Large intestine (tissue), 12 donors: ENCODE results near the gene GPR89B. TPM values are rescaled to one million over a fixed set of nuclear protein-coding genes. Genes with fewer than 3 reads are reported as not detected.
"Not testable (repeated sequence)": the region's sequence is repeated elsewhere in the genome, so short reads cannot be mapped to it uniquely, and the experiment has no call there.

Experiments
- DNase-seq, 2 donors: peaks; one replicate each; pipeline versions ENCODE4 v3.0.0 to v3.0.0-alpha.2; 2013
- H3K27ac ChIP-seq: one replicate; pipeline ENCODE4 v1.5.1; 2013; ENCODE audit warnings: low read length
- H3K27me3 ChIP-seq: 2 replicates; pipeline ENCODE4 v1.6.1; 2013; ENCODE audit warnings: low read length; ENCODE audit not compliant: control insufficient read depth, insufficient read depth
- H3K36me3 ChIP-seq: 2 replicates; pipeline ENCODE4 v1.6.1; 2013; ENCODE audit warnings: low read length; ENCODE audit not compliant: control insufficient read depth, insufficient read depth
- H3K4me1 ChIP-seq: one replicate; pipeline ENCODE4 v1.6.1; 2013; ENCODE audit warnings: low read length; ENCODE audit not compliant: control insufficient read depth, insufficient read depth
- H3K4me3 ChIP-seq: one replicate; pipeline ENCODE4 v1.5.1; 2013; ENCODE audit warnings: low read length
- H3K9me3 ChIP-seq: one replicate; pipeline ENCODE4 v1.6.1; 2013; ENCODE audit warnings: mild to moderate bottlenecking, low read depth, low read length, moderate library complexity; ENCODE audit not compliant: control insufficient read depth
- WGBS: methylation state at CpG from one replicate; pipeline ENCODE4 v1.1.5; 2013; ENCODE audit warnings: low lambda C conversion rate; ENCODE audit not compliant: insufficient coverage; 5-methylcytosine and 5-hydroxymethylcytosine counted together
- long read RNA-seq, 11 donors: transcript quantifications; one replicate each; lab custom pipeline, GENCODE V29; 2026
- polyA plus RNA-seq: library from polyadenylated mRNA; unstranded; fragments of 120-200 nt; gene quantifications from one replicate; pipeline ENCODE4 v1.2.1, GENCODE V29; 2013

Gene GPR89B
- polyA plus RNA-seq, result 41.2 TPM
- long read RNA-seq, donor 1, partial matches to known transcripts, result 0 of 3 reads
- long read RNA-seq, donor 1, other reads (novel, unspliced or antisense), result 0 of 3 reads
- long read RNA-seq, donor 2, partial matches to known transcripts, result 0 of 4 reads
- long read RNA-seq, donor 2, other reads (novel, unspliced or antisense), result 0 of 4 reads
- long read RNA-seq, donor 3, result 0 reads
- long read RNA-seq, donor 4, result 0 reads
- long read RNA-seq, donor 5, partial matches to known transcripts, result 0 of 2 reads
- long read RNA-seq, donor 5, other reads (novel, unspliced or antisense), result 0 of 2 reads
- long read RNA-seq, donor 6, partial matches to known transcripts, result 0 of 7 reads
- long read RNA-seq, donor 6, other reads (novel, unspliced or antisense), result 0 of 7 reads
- long read RNA-seq, donor 7, partial matches to known transcripts, result 0 of 1 reads
- long read RNA-seq, donor 7, other reads (novel, unspliced or antisense), result 0 of 1 reads
- long read RNA-seq, donor 8, transcript GPR89B-201 (14 exons, 1,934 nt), result major isoform, 6 of 7 reads
- long read RNA-seq, donor 8, partial matches to known transcripts, result 0 of 7 reads
- long read RNA-seq, donor 8, other reads (novel, unspliced or antisense), result 0 of 7 reads
- long read RNA-seq, donor 9, partial matches to known transcripts, result 0 of 2 reads
- long read RNA-seq, donor 9, other reads (novel, unspliced or antisense), result 0 of 2 reads
- long read RNA-seq, donor 10, transcript GPR89B-201 (14 exons, 1,934 nt), result major isoform, 6 of 8 reads
- long read RNA-seq, donor 10, partial matches to known transcripts, result 0 of 8 reads
- long read RNA-seq, donor 10, other reads (novel, unspliced or antisense), result 0 of 8 reads
- long read RNA-seq, donor 11, transcript GPR89B-201 (14 exons, 1,934 nt), result major isoform, 6 of 7 reads
- long read RNA-seq, donor 11, partial matches to known transcripts, result 0 of 7 reads
- long read RNA-seq, donor 11, other reads (novel, unspliced or antisense), result 0 of 7 reads

GRCh38 chr1:147928236-147929132 is at the start of gene GPR89B:
GPR89B (plus strand) TSS chr1:147928420; CDS start chr1:147928537, 117 bp downstream.
- H3K4me1 ChIP-seq, H3K36me3 ChIP-seq, H3K9me3 ChIP-seq, H3K27me3 ChIP-seq: not testable (repeated sequence)
- Histone ChIP-seq H3K27ac (peak within 1 kb of the TSS; percentile 80), H3K4me3 (peak within 1 kb of the TSS; percentile 89)
- WGBS, result no CpG with 5 or more reads among the region's 72 CpGs
- DNase-seq, result peak; percentile 93 to 94

- H3K27ac ChIP-seq, result no peak overlapping the region
- no peaks in the 10 kb centered on the region for H3K4me1 ChIP-seq
- H3K9me3 ChIP-seq, result no peaks in the 10 kb centered on the region
- DNase-seq, result no peak
- no peak overlapping the region for H3K4me3 ChIP-seq
- H3K36me3 ChIP-seq, result no peaks in the 10 kb centered on the region
- H3K27me3 ChIP-seq, result no peaks in the 10 kb centered on the region
Observed at GRCh38 chr1:147879911-147880310, 48.3 kb upstream of the GPR89B start.

- Histone ChIP-seq H3K9me3 (no peaks in the 10 kb centered on the region), H3K4me3 (no peak overlapping the region), H3K4me1 (no peaks in the 10 kb centered on the region), H3K27ac (no peak overlapping the region), H3K27me3 (no peaks in the 10 kb centered on the region), H3K36me3 (no peaks in the 10 kb centered on the region)
- 67% methylated on average over 1 of the region's 2 CpGs for WGBS
- no peak for DNase-seq
Observed at GRCh38 chr1:147882535-147882934, 45.7 kb upstream of the GPR89B start.

- Histone ChIP-seq H3K4me1 (no peaks in the 10 kb centered on the region), H3K27me3 (no peaks in the 10 kb centered on the region), H3K4me3 (no peak overlapping the region), H3K36me3 (no peaks in the 10 kb centered on the region), H3K9me3 (no peaks in the 10 kb centered on the region), H3K27ac (no peak overlapping the region)
- WGBS, result no CpG with 5 or more reads among the region's 12 CpGs
- DNase-seq, result peak; percentile 57 to 63
Observed at GRCh38 chr1:147890177-147890790, 37.9 kb upstream of the GPR89B start.

- Histone ChIP-seq H3K27ac (no peak overlapping the region), H3K4me3 (no peak overlapping the region), H3K36me3 (no peaks in the 10 kb centered on the region), H3K4me1 (no peaks in the 10 kb centered on the region), H3K27me3 (no peaks in the 10 kb centered on the region), H3K9me3 (no peaks in the 10 kb centered on the region)
- no CpG with 5 or more reads among the region's 5 CpGs for WGBS
- DNase-seq, result no peak
Observed at GRCh38 chr1:147891088-147891487, 37.1 kb upstream of the GPR89B start.

- DNase-seq, result peak in 1 of 2 donors; percentile 36
- no peak overlapping the region for H3K27ac ChIP-seq
- no CpG with 5 or more reads among the region's 5 CpGs for WGBS
- no peaks in the 10 kb centered on the region for H3K27me3 ChIP-seq
- H3K9me3 ChIP-seq, result no peaks in the 10 kb centered on the region
- H3K4me1 ChIP-seq, result no peaks in the 10 kb centered on the region
- H3K36me3 ChIP-seq, result no peaks in the 10 kb centered on the region
- H3K4me3 ChIP-seq, result no peak overlapping the region
Observed at GRCh38 chr1:147892216-147892615, 36.0 kb upstream of the GPR89B start.

- no peak overlapping the region for H3K4me3 ChIP-seq
- no CpG with 5 or more reads among the region's 1 CpG for WGBS
- no peak overlapping the region for H3K27ac ChIP-seq
- H3K9me3 ChIP-seq, result no peaks in the 10 kb centered on the region
- no peaks in the 10 kb centered on the region for H3K4me1 ChIP-seq
- H3K27me3 ChIP-seq, result no peaks in the 10 kb centered on the region
- peak; percentile 30 to 43 for DNase-seq
- no peaks in the 10 kb centered on the region for H3K36me3 ChIP-seq
Observed at GRCh38 chr1:147892731-147893214, 35.4 kb upstream of the GPR89B start.

GRCh38 chr1:147895123-147895522 is 33.1 kb upstream of the GPR89B start:
- H3K9me3 ChIP-seq, result no peaks in the 10 kb centered on the region
- no peak for DNase-seq
- H3K27me3 ChIP-seq, result no peaks in the 10 kb centered on the region
- WGBS, result 87% methylated on average over 3 of the region's 4 CpGs
- no peaks in the 10 kb centered on the region for H3K36me3 ChIP-seq
- no peak overlapping the region for H3K4me3 ChIP-seq
- H3K27ac ChIP-seq, result no peak overlapping the region
- no peaks in the 10 kb centered on the region for H3K4me1 ChIP-seq

- peak in 1 of 2 donors; percentile 24 for DNase-seq
- Histone ChIP-seq H3K36me3 (no peaks in the 10 kb centered on the region), H3K27me3 (no peaks in the 10 kb centered on the region), H3K4me1 (no peaks in the 10 kb centered on the region), H3K27ac (no peak overlapping the region), H3K4me3 (no peak overlapping the region), H3K9me3 (no peaks in the 10 kb centered on the region)
- WGBS, result no CpG with 5 or more reads among the region's 8 CpGs
Observed at GRCh38 chr1:147897029-147897752, 31.0 kb upstream of the GPR89B start.
